HEK293 (cell line): ENCODE results near the gene PLA2G4C.

Experiments
- CTCF ChIA-PET: fragments of 350-600 bp; formaldehyde crosslinking; extraction: SDS; loops from one replicate; lab custom pipeline; 2021; ENCODE audit warnings: antibody characterized with exemption; lab: Yijun Ruan, JAX
- POLR2A ChIA-PET: fragments of 300-600 bp; formaldehyde crosslinking; extraction: SDS; loops from one replicate; lab custom pipeline; 2020; ENCODE audit warnings: antibody characterized with exemption, inconsistent platforms; lab: Yijun Ruan, JAX
- H3K27ac ChIP-seq: fragments of 200-500 bp; sonication (Bioruptor generic); 2 replicates; pipeline ENCODE4 v1.5.1; 2014; ENCODE audit warnings: low read depth, low read length, control low read depth, inconsistent platforms; ENCODE audit errors: extremely low read depth
- H3K36me3 ChIP-seq, 2 experiments: fragments of 200-500 bp in 1 of 2; sonication (Bioruptor generic) in 1 of 2; 1 replicate in 1 of 2; 2 replicates in 1 of 2; pipeline ENCODE4 v1.5.1; 2014 to 2017; ENCODE audit warnings: inconsistent platforms in 2 of 2, low read length in 2 of 2; ENCODE audit not compliant: control insufficient read depth in 2 of 2, insufficient read depth in 1 of 2
- H3K4me1 ChIP-seq: fragments of 200-500 bp; sonication (Bioruptor generic); 2 replicates; pipeline ENCODE4 v1.5.1; 2014; ENCODE audit warnings: mild to moderate bottlenecking, low read length, inconsistent platforms; ENCODE audit not compliant: control insufficient read depth, insufficient read depth
- H3K4me3 ChIP-seq: 2 replicates; pipeline ENCODE4 v1.5.1; 2011; ENCODE audit warnings: low read depth, mild to moderate bottlenecking, control low read depth, low read length, moderate library complexity
- H3K9me3 ChIP-seq: fragments of 200-500 bp; sonication (Bioruptor generic); 2 replicates; pipeline ENCODE4 v1.5.1; 2014; ENCODE audit warnings: low read depth, low read length, inconsistent platforms; ENCODE audit not compliant: control insufficient read depth, insufficient read depth
- GLIS1 ChIP-seq: fragments of 450-650 bp; formaldehyde crosslinking; IDR thresholded peaks from 2 replicates; pipeline ENCODE4 v1.5.1; 2016; ENCODE audit warnings: missing biosample characterization, missing genetic modification characterization
- GLIS2 ChIP-seq: fragments of 450-650 bp; formaldehyde crosslinking; IDR thresholded peaks from 2 replicates; pipeline ENCODE4 v1.5.1; 2016; ENCODE audit warnings: missing biosample characterization, missing genetic modification characterization
- MYNN ChIP-seq: fragments of 450-650 bp; formaldehyde crosslinking; IDR thresholded peaks from 2 replicates; pipeline ENCODE4 v1.5.1; 2016; ENCODE audit warnings: missing biosample characterization, missing genetic modification characterization, borderline replicate concordance
- PRDM2 ChIP-seq: fragments of 450-650 bp; formaldehyde crosslinking; IDR thresholded peaks from 2 replicates; pipeline ENCODE4 v1.5.1; 2016; ENCODE audit warnings: missing biosample characterization, missing genetic modification characterization, borderline replicate concordance
- SALL2 ChIP-seq: fragments of 450-650 bp; formaldehyde crosslinking; IDR thresholded peaks from 2 replicates; pipeline ENCODE4 v1.5.0; 2017; ENCODE audit warnings: missing biosample characterization, mild to moderate bottlenecking, missing genetic modification characterization, borderline replicate concordance
- ZBTB10 ChIP-seq: fragments of 450-650 bp; formaldehyde crosslinking; IDR thresholded peaks from 2 replicates; pipeline ENCODE4 v1.5.1; 2016; ENCODE audit warnings: missing biosample characterization, missing genetic modification characterization
- ZBTB21 ChIP-seq: fragments of 450-650 bp; formaldehyde crosslinking; IDR thresholded peaks from 2 replicates; pipeline ENCODE4 v1.5.1; 2017; ENCODE audit warnings: missing biosample characterization, missing genetic modification characterization
- ZBTB8A ChIP-seq: fragments of 450-650 bp; formaldehyde crosslinking; IDR thresholded peaks from 2 replicates; pipeline ENCODE4 v1.5.1; 2016; ENCODE audit warnings: missing biosample characterization, missing genetic modification characterization
- ZFP3 ChIP-seq: fragments of 450-650 bp; formaldehyde crosslinking; IDR thresholded peaks from 2 replicates; pipeline ENCODE4 v1.5.1; 2016; ENCODE audit warnings: low read depth, missing biosample characterization, missing genetic modification characterization
- ZIC2 ChIP-seq: fragments of 450-650 bp; formaldehyde crosslinking; IDR thresholded peaks from 2 replicates; pipeline ENCODE4 v1.5.1; 2016; ENCODE audit warnings: missing biosample characterization, missing genetic modification characterization
- ZNF18 ChIP-seq: fragments of 450-650 bp; formaldehyde crosslinking; IDR thresholded peaks from 2 replicates; pipeline ENCODE4 v1.5.1; 2016; ENCODE audit warnings: missing biosample characterization, missing genetic modification characterization
- ZNF239 ChIP-seq: fragments of 450-650 bp; formaldehyde crosslinking; IDR thresholded peaks from 2 replicates; pipeline ENCODE4 v1.5.1; 2016; ENCODE audit warnings: missing biosample characterization, missing genetic modification characterization
- ZNF24 ChIP-seq: fragments of 450-650 bp; formaldehyde crosslinking; IDR thresholded peaks from 2 replicates; pipeline ENCODE4 v1.5.1; 2016; ENCODE audit warnings: missing biosample characterization, missing genetic modification characterization
- ZNF366 ChIP-seq: fragments of 450-650 bp; formaldehyde crosslinking; conservative IDR thresholded peaks from 2 replicates; pipeline ENCODE4 v1.5.1; 2016; ENCODE audit warnings: missing biosample characterization, missing genetic modification characterization
- ZNF473 ChIP-seq: fragments of 450-650 bp; formaldehyde crosslinking; IDR thresholded peaks from 2 replicates; pipeline ENCODE4 v1.5.1; 2017; ENCODE audit warnings: missing biosample characterization, missing genetic modification characterization
- ZNF629 ChIP-seq: fragments of 450-650 bp; formaldehyde crosslinking; IDR thresholded peaks from 2 replicates; pipeline ENCODE4 v1.5.1; 2017; ENCODE audit warnings: missing biosample characterization, missing genetic modification characterization

Gene PLA2G4C

GRCh38 chr19:48148576-48148975, 38.0 kb upstream of the PLA2G4C start:
- CTCF ChIA-PET: interaction anchor here (0.9 to 3.0 kb wide), 2 partner anchors 22 to 46 kb away, joined by 3 to 11 read pairs; no protein-coding TSS in a partner anchor
- TF ChIP-seq ZNF629 (no peak), ZFP3 (tag by site-specific recombination) (no peak), ZNF24 (tag by site-specific recombination) (no peak)
- TF ChIP-seq, all 188 proteins: peak for 0
- Histone ChIP-seq H3K9me3 (no peaks in the 10 kb centered on the region), H3K36me3 (peaks cover 81 to 88% of the 10 kb centered on the region in 2 experiments), H3K4me1 (no peaks in the 10 kb centered on the region), H3K27ac (no peak overlapping the region), H3K4me3 (no peak overlapping the region)
- POLR2A ChIA-PET: no interaction called here

- CTCF ChIA-PET: interaction anchor here (0.6 to 1.0 kb wide), 6 partner anchors 10 to 186 kb away, joined by 3 read pairs; no protein-coding TSS in a partner anchor
- Histone ChIP-seq H3K27ac (no peak overlapping the region), H3K4me1 (no peaks in the 10 kb centered on the region), H3K4me3 (no peak overlapping the region), H3K9me3 (no peaks in the 10 kb centered on the region), H3K36me3 (peaks cover 78 to 95% of the 10 kb centered on the region in 2 experiments)
- TF ChIP-seq ZIC2 (tag by site-specific recombination) (peak; percentile 14; the same call in 1 of the 2 replicates), ZNF239 (tag by site-specific recombination) (no peak), SALL2 (tag by site-specific recombination) (no peak), ZBTB10 (tag by site-specific recombination) (no peak), ZBTB21 (tag by site-specific recombination) (no peak), ZNF473 (tag by site-specific recombination) (no peak), ZNF366 (no peak), PRDM2 (tag by site-specific recombination) (no peak)
- POLR2A ChIA-PET: interaction anchor here (0.7 kb wide), 1 partner anchor 11 kb away, joined by 5 read pairs; no protein-coding TSS in a partner anchor
These were observed 37.1 kb upstream of the PLA2G4C start for GRCh38 chr19:48147597-48148175.

GRCh38 chr19:48139053-48139452, 28.4 kb upstream of the PLA2G4C start:
- CTCF ChIA-PET: interaction anchor here (0.9 to 1.2 kb wide), 2 partner anchors 13 to 175 kb away, joined by 3 read pairs; no protein-coding TSS in a partner anchor
- no peak overlapping the region for H3K4me3 ChIP-seq
- H3K36me3 ChIP-seq: peaks cover 36 to 86% of the 10 kb centered on the region in 2 experiments
- H3K27ac ChIP-seq: 0 out of 2 replicates have a peak overlapping the region, but pooled peaks have one; percentile 16
- TF ChIP-seq MYNN (tag by site-specific recombination) (no peak), ZNF18 (tag by site-specific recombination) (no peak), GLIS2 (peak; percentile 19; the same call in 1 of the 2 replicates), ZBTB8A (tag by site-specific recombination) (no peak), ZIC2 (tag by site-specific recombination) (peak; percentile 94), GLIS1 (tag by site-specific recombination) (peak; percentile 73)
- POLR2A ChIA-PET: no interaction called here
- no peaks in the 10 kb centered on the region for H3K9me3 ChIP-seq
- H3K4me1 ChIP-seq: no peaks in the 10 kb centered on the region
